Activated CD8-positive, alpha-beta memory T cell treated with anti-CD3 and anti-CD28 coated beads for 24 hours (primary cell): ENCODE data around the gene C1orf53.
"Not testable (repeated sequence)": the region's sequence is repeated elsewhere in the genome, so short reads cannot be mapped to it uniquely, and the experiment has no call there.

Experiments
- DNase-seq: peaks from one replicate; pipeline ENCODE4 v3.0.0-alpha.2; 2020

The C1orf53 gene

GRCh38 chr1:197922070-197922390 lies 19.6 kb downstream of the C1orf53 start:
- no peak for DNase-seq

- no peak for DNase-seq
Measured at GRCh38 chr1:197923038-197923437, 20.6 kb downstream of the C1orf53 start.

GRCh38 chr1:197924516-197925123 lies 22.2 kb downstream of the C1orf53 start:
- no peak for DNase-seq

GRCh38 chr1:197927908-197928665 lies 25.7 kb downstream of the C1orf53 start:
- no peak for DNase-seq

GRCh38 chr1:197928849-197929336 lies 26.5 kb downstream of the C1orf53 start:
- no peak for DNase-seq

- no peak for DNase-seq
Measured at GRCh38 chr1:197933016-197933415, 30.6 kb downstream of the C1orf53 start.

- no peak for DNase-seq
Measured at GRCh38 chr1:197933647-197934046, 31.2 kb downstream of the C1orf53 start.

GRCh38 chr1:197937381-197937780 lies 35.0 kb downstream of the C1orf53 start:
- no peak for DNase-seq

- no peak for DNase-seq
Measured at GRCh38 chr1:197937892-197938291, 35.5 kb downstream of the C1orf53 start.

GRCh38 chr1:197939159-197939980 lies 36.9 kb downstream of the C1orf53 start:
- not testable (repeated sequence) for DNase-seq

- DNase-seq = no peak
Measured at GRCh38 chr1:197942042-197942441, 39.6 kb downstream of the C1orf53 start.

- no peak for DNase-seq
Measured at GRCh38 chr1:197944485-197944884, 42.1 kb downstream of the C1orf53 start.

GRCh38 chr1:197948926-197949899 lies 46.8 kb downstream of the C1orf53 start:
- DNase-seq = peak; percentile 67

- no peak for DNase-seq
Measured at GRCh38 chr1:197951089-197951488, 48.7 kb downstream of the C1orf53 start.

- DNase-seq = no peak
Measured at GRCh38 chr1:197951617-197952175, 49.3 kb downstream of the C1orf53 start.

GRCh38 chr1:197953472-197953871 lies 51.0 kb downstream of the C1orf53 start:
- not testable (repeated sequence) for DNase-seq

- no peak for DNase-seq
Measured at GRCh38 chr1:197954718-197955418, 52.4 kb downstream of the C1orf53 start.

- DNase-seq = no peak
Measured at GRCh38 chr1:197955486-197956394, 53.3 kb downstream of the C1orf53 start.
